Left ventricle myocardium inferior (tissue), 1 donor: Measurements from ENCODE around the gene CLASP2. TPM values are rescaled to one million over a fixed set of nuclear protein-coding genes. Genes with fewer than 3 reads are reported as not detected.

Source experiments
- DNase-seq: peaks from one replicate; pipeline ENCODE4 v3.0.0-alpha.2; 2020
- H3K27ac ChIP-seq: fragments of 200-600 bp; replicated peaks from 2 replicates; pipeline ENCODE4 v1.8.0; 2021
- H3K27me3 ChIP-seq: fragments of 200-600 bp; 2 replicates; pipeline ENCODE4 v1.8.0; 2021; ENCODE audit warnings: low read depth
- H3K36me3 ChIP-seq: fragments of 200-600 bp; 2 replicates; pipeline ENCODE4 v1.8.0; 2021
- H3K4me1 ChIP-seq: fragments of 200-600 bp; 2 replicates; pipeline ENCODE4 v1.8.0; 2021
- H3K4me3 ChIP-seq: fragments of 200-600 bp; 2 replicates; pipeline ENCODE4 v1.8.0; 2021; ENCODE audit warnings: mild to moderate bottlenecking, moderate library complexity
- H3K9me3 ChIP-seq: fragments of 200-600 bp; replicated peaks from 2 replicates; pipeline ENCODE4 v1.8.0; 2021
- CTCF ChIP-seq: fragments of 200-600 bp; IDR thresholded peaks from 2 replicates; pipeline ENCODE4 v1.8.0; 2021; ENCODE audit warnings: antibody characterized with exemption, mild to moderate bottlenecking, borderline replicate concordance
- intact Hi-C: fragments of 100-400 bp; cut with micrococcal nuclease; formaldehyde crosslinking; loops from one replicate; pipeline ENCODE4 v1.11.0; 2022
- total RNA-seq: library from RNA; stranded (reverse); fragmentation: NEBNext Ultra II Directional; extraction: Animal tissue kit (Norgen Biotek cat#: 25700); gene quantifications from one replicate; pipeline ENCODE4 v1.2.1, GENCODE V29; 2021
- donor health status: DM: no; HTN: yes; CAD: no; lungs with severe emphysema.

Gene CLASP2
- total RNA-seq, 1 donor from 2014 or later: 75.0 TPM

GRCh38 chr3:33716227-33716626 is 1.8 kb downstream of the CLASP2 start:
- Histone ChIP-seq H3K4me1 (peaks cover 34% of the 10 kb centered on the region), H3K27ac (no peak overlapping the region), H3K9me3 (no peaks in the 10 kb centered on the region), H3K4me3 (peak overlapping the region; percentile 85), H3K36me3 (no peaks in the 10 kb centered on the region), H3K27me3 (no peaks in the 10 kb centered on the region)
- DNase-seq: no peak
- TF ChIP-seq CTCF: no peak
- intact Hi-C loops: loop anchor here (10.0 kb wide), 1 partner anchor 61 kb away; no protein-coding TSS in a partner anchor

GRCh38 chr3:33711100-33711499 is 7.0 kb downstream of the CLASP2 start:
- H3K27ac ChIP-seq: no peak overlapping the region
- H3K4me1 ChIP-seq: peaks cover 4% of the 10 kb centered on the region
- no peaks in the 10 kb centered on the region for H3K36me3 ChIP-seq
- TF ChIP-seq CTCF: no peak
- intact Hi-C loops: loop anchor here (10.0 kb wide), 1 partner anchor 56 kb away; no protein-coding TSS in a partner anchor
- no peaks in the 10 kb centered on the region for H3K27me3 ChIP-seq
- H3K4me3 ChIP-seq: no peak overlapping the region
- DNase-seq: no peak
- H3K9me3 ChIP-seq: no peaks in the 10 kb centered on the region

- Histone ChIP-seq H3K36me3 (peaks cover 11% of the 10 kb centered on the region), H3K27ac (no peak overlapping the region), H3K4me1 (no peaks in the 10 kb centered on the region), H3K27me3 (no peaks in the 10 kb centered on the region), H3K9me3 (peaks cover 36% of the 10 kb centered on the region), H3K4me3 (no peak overlapping the region)
- intact Hi-C loops: no loop called here
- DNase-seq: no peak
- no peak for TF ChIP-seq CTCF
Measured at GRCh38 chr3:33706056-33706455, 12.0 kb downstream of the CLASP2 start.

- intact Hi-C loops: no loop called here
- H3K4me3 ChIP-seq: no peak overlapping the region
- H3K9me3 ChIP-seq: peaks cover 36% of the 10 kb centered on the region
- H3K36me3 ChIP-seq: peaks cover 11% of the 10 kb centered on the region
- DNase-seq: no peak
- no peak for TF ChIP-seq CTCF
- no peaks in the 10 kb centered on the region for H3K27me3 ChIP-seq
- no peaks in the 10 kb centered on the region for H3K4me1 ChIP-seq
- no peak overlapping the region for H3K27ac ChIP-seq
Measured at GRCh38 chr3:33704891-33705290, 13.2 kb downstream of the CLASP2 start.

GRCh38 chr3:33699275-33699674 is 18.8 kb downstream of the CLASP2 start:
- intact Hi-C loops: no loop called here
- H3K36me3 ChIP-seq: peaks cover 4% of the 10 kb centered on the region
- no peak overlapping the region for H3K27ac ChIP-seq

More at GRCh38 chr3:33699275-33699674, 18.8 kb downstream of the CLASP2 start:
- Histone ChIP-seq H3K9me3 (peaks cover 31% of the 10 kb centered on the region), H3K4me3 (no peak overlapping the region), H3K27me3 (no peaks in the 10 kb centered on the region), H3K4me1 (peaks cover 9% of the 10 kb centered on the region)
- DNase-seq: no peak
- no peak for TF ChIP-seq CTCF
